Suprapubic skin (tissue), 4 donors: ENCODE data around the gene BMX.

Source experiments
- CTCF ChIP-seq, 2 donors: fragments of 200-600 bp in 1 of 2; fragments of 450-650 bp in 1 of 2; sonication (generic) in 1 of 2; IDR thresholded peaks; one replicate each; pipeline ENCODE4 v1.5.1; 2016 to 2019; ENCODE audit warnings: antibody characterized with exemption in 2 of 2, mild to moderate bottlenecking in 1 of 2, moderate library complexity in 1 of 2
- POLR2A ChIP-seq, 2 donors: fragments of 450-650 bp; IDR thresholded peaks; one replicate each; pipeline ENCODE4 v1.6.1; 2017; ENCODE audit warnings: antibody characterized with exemption in 2 of 2, mild to moderate bottlenecking in 2 of 2, moderate library complexity in 2 of 2
- POLR2AphosphoS5 ChIP-seq, 3 donors: sonication (generic); formaldehyde crosslinking; IDR thresholded peaks; one replicate each; pipeline ENCODE4 v1.6.1; 2017; ENCODE audit warnings: antibody characterized with exemption in 3 of 3

DNA sequence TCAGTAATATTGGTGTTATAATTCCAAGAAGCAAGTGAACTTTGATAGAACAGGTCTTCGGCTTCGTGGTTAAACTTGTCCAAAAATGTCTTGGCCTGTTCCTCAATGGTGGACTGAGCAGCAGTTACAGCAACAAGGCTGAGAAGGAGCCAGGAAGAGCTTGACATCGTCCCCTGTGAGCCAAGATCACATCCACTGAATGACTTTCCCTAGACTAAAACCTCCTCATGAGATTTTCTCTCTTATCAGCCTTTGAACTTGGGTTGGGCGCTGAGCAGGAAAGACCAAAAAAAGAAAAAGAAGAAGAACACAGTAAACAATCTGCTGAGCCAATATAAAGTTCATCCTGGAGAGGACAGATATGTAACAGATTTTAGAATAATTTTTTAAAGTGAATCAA lies 100.1 kb downstream of the BMX start, which contains the start of gene ACE2:
- TF ChIP-seq POLR2AphosphoS5 (IDR thresholded peaks at IDR 0.05): no peak
- TF ChIP-seq POLR2A (IDR thresholded peaks at IDR 0.05): no peak
- TF ChIP-seq CTCF (IDR thresholded peaks at IDR 0.05): no peak
